T47D (cell line): ENCODE measurements around the gene BRD3.

Experiments used
- DNase-seq, 2 experiments: peaks; one replicate each; pipeline versions ENCODE4 v3.0.0 to v3.0.0-alpha.2; 2011 to 2012; ENCODE audit warnings: low read depth in 1 of 2, low spot score in 1 of 2
- JUND ChIP-seq: IDR thresholded peaks from 2 replicates; pipeline ENCODE4 v1.6.1; 2012; ENCODE audit warnings: low read depth
- in situ Hi-C: cut with HindIII; loops from 2 replicates; pipeline ENCODE4 v1.10.0; 2016; ENCODE audit warnings: low sequenced_read_pairs, low pct_unique_long_range_greater_than_20kb

Gene BRD3

DNA sequence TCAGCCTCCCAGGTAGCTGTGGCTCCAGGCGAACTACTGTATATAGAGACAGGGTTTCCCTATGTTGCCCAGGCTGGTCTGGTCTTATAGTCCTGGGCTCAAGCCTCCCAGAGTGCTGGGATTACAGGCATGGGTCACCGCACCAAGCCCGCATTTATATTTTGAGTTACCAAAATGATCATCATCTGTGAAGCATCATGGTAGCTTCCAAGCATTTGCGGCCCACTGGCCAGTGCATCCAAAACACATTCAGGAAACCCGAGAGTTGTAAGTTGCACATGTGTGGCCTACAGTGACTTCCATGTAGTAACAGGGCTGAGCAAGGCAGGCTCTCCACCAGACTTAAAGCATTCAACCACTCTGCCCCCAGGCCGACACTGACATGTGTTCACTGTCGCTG, 40.3 kb downstream of the BRD3 start:
- in situ Hi-C loops = no loop called here
- DNase-seq = no peak
- TF ChIP-seq JUND = no peak

DNA sequence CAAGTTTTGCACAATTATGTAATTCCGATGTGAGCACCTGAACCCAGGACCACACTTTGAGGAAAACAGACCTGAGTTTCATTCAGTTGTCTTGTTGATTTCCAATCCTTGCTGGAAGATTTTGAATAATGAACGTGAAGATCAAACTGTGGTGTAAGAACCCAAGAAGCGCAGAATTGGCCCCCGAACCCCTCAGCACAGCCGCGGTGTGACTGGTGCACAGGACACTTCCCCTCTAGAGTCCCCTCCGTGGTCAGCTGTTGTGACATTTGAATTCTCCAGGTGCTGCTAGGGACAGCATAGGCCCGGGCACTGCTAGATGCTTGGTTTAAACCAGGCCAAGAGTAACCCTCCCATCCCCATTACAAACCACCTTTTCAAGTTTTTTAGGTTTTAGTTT, 40.8 kb downstream of the BRD3 start:
- in situ Hi-C loops = no loop called here
- no peak for TF ChIP-seq JUND
- DNase-seq = no peak

GRCh38 chr9:134026581-134026980, 41.2 kb downstream of the BRD3 start:
- in situ Hi-C loops = no loop called here
- DNase-seq = no peak
- no peak for TF ChIP-seq JUND

DNA sequence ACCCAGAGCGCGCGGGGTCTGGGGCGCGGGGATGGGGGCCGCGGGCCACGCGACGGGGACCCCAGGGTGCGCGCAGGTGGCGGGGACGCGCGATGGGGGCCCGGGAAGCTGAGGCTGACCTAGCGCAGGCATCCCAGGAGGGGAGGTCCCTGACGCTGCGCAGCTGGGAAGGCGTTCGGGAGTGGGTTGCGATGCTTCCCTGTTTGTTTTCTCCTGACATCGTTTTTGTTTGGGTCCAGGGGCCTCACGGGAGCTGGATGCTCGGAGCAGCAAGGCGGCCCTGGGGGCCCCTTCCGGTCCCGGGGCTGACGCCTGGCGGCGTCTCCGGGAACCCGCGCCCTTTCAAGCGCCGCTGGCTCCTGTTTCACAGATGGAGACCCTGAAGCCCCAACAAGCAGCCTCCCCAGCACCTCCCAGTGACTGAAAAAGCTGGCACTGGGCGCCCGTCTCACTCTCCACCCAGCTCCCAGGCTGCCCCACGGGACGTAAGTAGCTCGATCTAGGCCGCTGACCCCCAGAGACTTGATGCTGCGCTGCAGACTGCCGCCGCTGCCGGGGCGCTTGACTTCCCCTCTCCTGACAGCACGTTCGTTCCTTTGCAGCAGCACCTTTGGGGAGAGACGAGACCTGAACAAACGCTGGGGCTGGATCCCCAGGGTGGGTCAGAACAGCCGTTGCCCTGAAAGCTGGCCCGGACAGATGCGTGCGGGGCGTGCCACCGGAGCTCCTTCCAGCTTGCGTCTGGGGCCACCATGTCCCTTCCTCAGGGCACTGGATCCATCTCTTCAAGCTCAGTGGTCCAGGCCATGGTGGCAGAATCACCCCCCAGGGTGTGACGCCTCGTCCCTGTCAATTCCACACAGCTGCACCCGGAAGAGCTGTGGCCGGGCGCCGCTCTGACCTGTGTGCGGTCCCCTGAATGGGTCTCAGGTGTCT, 42.0 kb downstream of the BRD3 start:
- DNase-seq = peak; percentile 34 to 42
- no peak for TF ChIP-seq JUND
- in situ Hi-C loops = no loop called here

DNA sequence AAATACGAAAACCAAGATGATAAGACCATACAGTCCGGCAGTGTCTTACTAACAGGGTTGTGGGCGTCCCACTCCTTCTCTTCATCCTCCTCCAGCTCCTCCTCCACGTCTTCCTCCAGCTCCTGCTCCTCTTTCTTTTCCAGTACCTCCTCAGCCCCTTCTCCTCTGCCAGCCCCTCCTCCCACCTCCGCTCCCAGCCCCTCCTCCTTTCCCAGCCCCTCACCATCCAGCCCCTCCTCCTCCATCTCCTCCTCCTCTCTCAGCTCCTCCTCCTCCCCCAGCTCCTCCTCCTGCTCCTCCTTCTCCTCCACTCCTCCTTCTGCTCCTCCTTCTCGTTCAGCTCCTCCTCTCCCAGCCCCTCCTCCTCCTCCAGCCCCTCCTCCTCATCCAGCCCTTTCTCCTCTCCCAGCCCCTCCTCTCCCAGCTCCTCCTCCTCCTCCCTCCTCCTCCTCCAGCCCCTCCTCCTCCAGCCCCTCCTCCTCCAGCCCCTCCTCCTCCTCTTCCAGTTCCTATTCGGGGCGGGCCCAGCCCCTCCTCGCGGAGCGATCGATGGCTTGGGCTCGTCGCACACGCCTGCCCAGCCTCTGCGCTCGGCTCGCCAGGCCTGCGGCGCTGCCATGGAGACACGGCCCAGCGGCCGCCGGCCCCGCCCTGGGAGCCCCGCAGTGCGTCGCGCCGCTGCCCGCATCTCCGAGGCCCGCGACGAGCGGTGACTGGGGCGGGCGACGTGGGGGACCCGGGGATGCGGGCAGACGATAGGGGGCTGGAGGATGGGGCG, 42.8 kb downstream of the BRD3 start, which contains the start of gene BRD3OS:
TSS of gene BRD3OS (plus strand) at position 654 of the 778 bp plus-strand sequence. CDS start 1,267 bp downstream, outside the sequence.
- in situ Hi-C loops = no loop called here
- peak; percentile 90 to 100 for DNase-seq
- no peak for TF ChIP-seq JUND

GRCh38 chr9:134024214-134024792, 43.5 kb downstream of the BRD3 start:
- DNase-seq = no peak
- in situ Hi-C loops = no loop called here
- TF ChIP-seq JUND = no peak

DNA sequence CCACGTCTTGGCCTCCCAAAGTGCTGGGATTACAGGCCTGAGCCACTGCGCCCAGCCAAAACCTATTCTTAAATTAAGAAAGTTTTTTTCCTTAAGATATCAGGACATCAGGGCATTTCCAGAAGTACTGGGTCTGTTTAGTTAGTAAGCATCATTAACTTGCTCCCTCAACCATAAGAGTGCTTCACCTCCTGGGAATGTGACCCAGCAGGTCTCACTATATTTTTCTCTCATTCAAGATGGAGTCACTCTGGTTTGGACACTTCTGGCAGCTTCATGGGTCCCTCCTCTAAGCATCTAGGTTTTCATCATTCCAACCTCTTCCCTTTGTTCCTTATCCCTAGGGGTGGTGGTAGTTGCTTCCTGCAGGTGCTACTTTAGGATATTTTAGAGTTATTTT, 52.9 kb downstream of the BRD3 start:
- in situ Hi-C loops = no loop called here
- no peak for TF ChIP-seq JUND
- peak in 1 of 2 experiments; percentile 55 for DNase-seq

GRCh38 chr9:134011401-134011800, 56.4 kb downstream of the BRD3 start:
- TF ChIP-seq JUND = no peak
- in situ Hi-C loops = no loop called here
- no peak for DNase-seq

GRCh38 chr9:134010310-134011173, 57.3 kb downstream of the BRD3 start:
- TF ChIP-seq JUND = no peak
- in situ Hi-C loops = no loop called here
- DNase-seq = no peak

GRCh38 chr9:134007571-134007970, 60.3 kb downstream of the BRD3 start:
- in situ Hi-C loops = no loop called here
- TF ChIP-seq JUND = no peak
- no peak for DNase-seq

DNA sequence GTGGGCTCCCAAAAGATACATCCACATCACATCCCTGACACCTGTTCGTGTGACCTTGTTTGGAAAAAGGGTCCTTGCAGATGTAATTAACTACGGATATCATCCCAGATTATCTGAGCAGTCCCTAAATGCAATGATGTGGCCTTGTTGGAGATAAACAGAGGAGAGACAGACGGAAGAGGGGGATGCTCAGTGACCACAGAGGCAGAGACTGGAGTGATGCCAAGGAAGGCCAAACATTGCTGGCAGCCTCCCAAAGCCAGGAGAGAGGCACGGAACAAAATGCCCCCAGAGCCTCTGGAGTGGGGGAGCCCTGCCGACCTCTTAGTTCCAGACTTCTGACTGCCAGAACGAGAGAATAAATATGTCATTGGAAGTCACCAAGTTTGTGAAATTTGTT, 60.7 kb downstream of the BRD3 start:
- TF ChIP-seq JUND = no peak
- no peak for DNase-seq
- in situ Hi-C loops = no loop called here

DNA sequence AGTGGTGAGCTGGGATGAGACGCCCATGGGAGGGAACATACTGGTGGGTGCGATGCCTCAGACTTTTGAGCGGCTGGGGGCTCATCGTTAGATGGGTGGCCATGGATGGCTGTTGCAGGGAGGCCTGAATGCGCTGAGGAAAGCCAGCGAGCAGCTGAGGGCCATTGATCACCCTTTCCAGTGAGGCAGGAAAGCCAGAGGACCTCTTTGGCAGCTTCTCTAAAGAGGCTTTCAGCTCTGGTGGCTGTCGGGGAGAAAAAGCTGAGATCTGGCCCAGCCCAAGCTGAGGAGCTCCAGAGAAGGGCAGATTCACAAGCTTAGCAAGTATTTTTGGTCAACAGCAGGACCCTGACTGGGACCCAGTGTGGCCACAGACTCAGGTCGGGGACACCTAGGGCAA, 62.4 kb downstream of the BRD3 start:
- DNase-seq = no peak
- in situ Hi-C loops = no loop called here
- TF ChIP-seq JUND = no peak
